IPS-18c (cell line): ENCODE data around the gene RGS7BP.

Experiments used
- H3K4me3 ChIP-seq: 2 replicates; pipeline ENCODE4 v1.7.0; 2013; ENCODE audit warnings: low read depth, mild to moderate bottlenecking, low read length, moderate library complexity; ENCODE audit not compliant: insufficient read depth
- H3K9me3 ChIP-seq: one replicate; pipeline ENCODE4 v1.6.1; 2013; ENCODE audit warnings: mild to moderate bottlenecking, low read length, moderate library complexity; ENCODE audit not compliant: control insufficient read depth, insufficient read depth

Gene RGS7BP

DNA sequence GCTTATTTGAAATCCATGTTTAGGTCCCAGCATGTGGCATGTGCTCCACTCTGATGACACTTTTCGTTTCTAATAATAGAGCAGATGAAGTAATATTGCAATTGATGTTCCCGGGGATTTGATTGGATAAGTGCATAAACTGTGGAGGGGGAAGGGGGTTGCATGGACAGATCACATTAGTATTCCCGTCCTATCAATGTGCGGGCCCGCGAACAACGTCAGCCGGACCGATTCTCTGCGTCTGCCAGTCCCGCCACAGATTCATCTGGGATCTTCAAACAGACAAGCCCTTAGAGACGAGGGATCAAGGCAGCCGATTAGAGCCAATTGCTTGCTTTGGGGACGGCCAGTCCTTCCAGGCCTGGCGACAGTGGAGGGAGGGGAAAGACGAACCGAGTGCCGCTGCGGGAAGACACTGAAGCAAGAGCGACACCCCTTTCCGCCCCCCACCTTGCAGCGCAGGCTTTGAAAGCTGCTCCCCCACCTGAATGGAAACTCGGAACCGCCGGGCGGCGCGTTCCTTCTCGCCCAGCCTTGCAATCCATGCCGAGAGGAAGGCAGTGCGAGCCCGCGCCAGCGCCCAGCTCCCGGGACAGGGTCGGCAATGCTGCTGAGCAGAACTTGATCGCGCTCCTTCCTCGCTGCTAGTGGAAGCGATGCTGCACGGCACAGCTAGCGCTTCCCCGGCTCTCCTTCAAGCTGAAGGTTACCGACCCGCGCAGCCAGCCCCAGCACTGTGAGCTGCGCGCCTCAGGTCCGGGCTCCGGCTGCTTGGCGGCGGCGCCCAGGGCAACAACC, at the start of gene RGS7BP:
RGS7BP (plus strand) TSS at position 247 of the 798 bp plus-strand sequence. CDS start 610 bp downstream, outside the sequence.
- Histone ChIP-seq H3K9me3 (no peaks in the 10 kb centered on the region), H3K4me3 (peak within 1 kb of the TSS; percentile 77)

DNA sequence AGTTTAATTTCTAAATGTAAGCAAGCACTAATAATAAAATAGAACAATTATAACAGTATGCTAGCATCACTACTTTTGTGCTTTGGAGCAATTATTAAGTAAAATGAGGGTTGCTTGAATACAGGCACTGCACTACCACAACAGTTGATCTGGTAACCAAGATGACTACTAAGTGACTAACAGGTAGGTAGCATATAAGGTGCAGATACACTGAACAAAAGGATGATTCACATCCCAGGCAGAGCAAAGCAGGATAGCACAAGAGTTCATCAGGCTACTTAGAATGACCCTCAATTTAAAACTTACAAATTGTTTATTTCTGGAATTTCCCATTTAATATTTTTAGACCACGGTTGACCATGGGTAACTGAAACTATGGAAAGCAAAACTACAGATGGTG, 48.0 kb upstream of the RGS7BP start:
- Histone ChIP-seq H3K4me3 (no peak overlapping the region), H3K9me3 (no peaks in the 10 kb centered on the region)

DNA sequence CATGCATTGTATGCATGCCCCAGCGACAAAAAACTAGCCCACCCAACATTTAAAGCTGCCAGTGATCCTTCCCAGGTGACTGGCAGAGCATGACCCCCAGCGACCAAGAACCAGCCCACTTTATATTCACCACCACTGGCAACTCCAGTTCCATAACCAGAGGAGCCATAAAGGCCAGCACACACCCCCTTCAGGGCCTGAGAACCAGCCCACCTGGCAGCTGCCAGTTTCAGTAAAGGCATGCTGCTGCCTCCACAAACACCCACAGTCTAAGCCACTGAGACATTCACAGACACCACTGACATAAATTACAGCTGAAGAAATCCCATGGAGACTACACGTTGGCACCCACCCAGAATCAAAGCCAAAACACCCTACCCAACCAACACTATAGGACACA, 46.9 kb upstream of the RGS7BP start:
- Histone ChIP-seq H3K9me3 (no peaks in the 10 kb centered on the region), H3K4me3 (no peak overlapping the region)

GRCh38 chr5:64462391-64462790, 43.4 kb upstream of the RGS7BP start:
- Histone ChIP-seq H3K4me3 (no peak overlapping the region), H3K9me3 (no peaks in the 10 kb centered on the region)

GRCh38 chr5:64486163-64486562, 19.7 kb upstream of the RGS7BP start:
- Histone ChIP-seq H3K9me3 (peaks cover 2% of the 10 kb centered on the region), H3K4me3 (no peak overlapping the region)

GRCh38 chr5:64487283-64487682, 18.5 kb upstream of the RGS7BP start:
- H3K4me3 ChIP-seq, result no peak overlapping the region
- H3K9me3 ChIP-seq, result peaks cover 2% of the 10 kb centered on the region

DNA sequence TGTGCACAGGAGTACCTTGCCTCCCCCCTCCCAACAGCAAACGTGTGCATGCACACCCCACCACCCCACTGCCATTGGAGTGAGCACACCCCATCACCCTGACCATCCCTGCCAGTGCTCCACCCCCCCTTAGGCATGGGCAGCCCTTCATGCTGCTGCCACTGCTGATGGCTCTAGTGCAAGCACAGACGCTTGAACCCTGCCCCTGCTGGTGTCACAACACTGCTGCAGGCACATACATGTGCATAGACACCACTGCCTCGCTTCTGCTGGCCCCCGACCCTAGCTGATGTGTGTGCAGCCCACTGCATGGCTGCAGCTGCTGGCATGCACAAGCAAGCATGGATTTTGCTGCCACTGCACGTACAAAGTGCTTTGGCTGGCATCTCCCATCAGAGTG, 16.0 kb upstream of the RGS7BP start:
- Histone ChIP-seq H3K4me3 (no peak overlapping the region), H3K9me3 (peaks cover 2% of the 10 kb centered on the region)

- no peak overlapping the region for H3K4me3 ChIP-seq
- no peaks in the 10 kb centered on the region for H3K9me3 ChIP-seq
These were observed 8.4 kb upstream of the RGS7BP start for GRCh38 chr5:64497386-64497785.

DNA sequence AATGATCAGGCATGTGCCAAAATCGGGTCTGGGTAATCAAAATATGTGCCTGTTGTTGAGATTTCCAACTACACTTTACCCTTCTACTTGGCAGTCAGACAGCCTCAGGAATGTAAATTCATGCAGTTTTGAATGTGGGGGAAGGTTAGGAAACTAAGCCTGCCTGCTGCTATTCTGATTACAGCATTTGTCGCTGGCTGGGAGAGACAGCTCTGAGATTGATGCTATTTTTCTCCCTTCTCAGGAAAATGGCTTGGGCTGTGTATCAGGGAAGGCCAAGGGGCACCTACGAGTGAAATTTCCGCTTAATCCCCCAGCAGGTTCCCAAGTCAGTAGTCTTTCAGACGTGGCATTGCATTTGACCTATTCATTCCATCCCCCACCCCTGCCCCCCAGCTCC, 3.6 kb upstream of the RGS7BP start:
- H3K4me3 ChIP-seq, result no peak overlapping the region

GRCh38 chr5:64506567-64507263, 900 bp downstream of the RGS7BP start:
- peak overlapping the region; percentile 77 for H3K4me3 ChIP-seq
- no peaks in the 10 kb centered on the region for H3K9me3 ChIP-seq

More for the DNA sequence above, 3.6 kb upstream of the RGS7BP start:
- no peaks in the 10 kb centered on the region for H3K9me3 ChIP-seq

GRCh38 chr5:64507264-64507605, 1.4 kb downstream of the RGS7BP start:
- peak overlapping the region; percentile 77 for H3K4me3 ChIP-seq
- no peaks in the 10 kb centered on the region for H3K9me3 ChIP-seq

DNA sequence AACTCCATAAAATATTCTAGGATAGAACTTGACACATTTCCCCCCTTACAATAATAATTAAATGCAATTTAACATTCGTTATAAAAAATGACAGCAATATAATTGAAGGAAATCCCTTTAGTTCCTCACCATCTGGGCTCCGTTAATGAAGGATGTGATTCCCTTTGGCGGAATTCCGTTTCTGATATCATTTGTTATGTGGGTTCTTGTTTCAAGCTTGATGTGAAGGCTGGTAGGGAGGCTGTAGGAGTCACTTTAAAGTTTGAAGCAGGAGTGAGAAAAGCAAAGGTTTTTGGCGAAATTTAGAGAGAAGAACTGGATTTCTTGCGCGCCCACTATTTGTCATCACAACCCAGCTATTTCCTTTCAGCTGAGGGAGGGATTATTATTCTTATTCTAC, 4.0 kb downstream of the RGS7BP start:
- no peak overlapping the region for H3K4me3 ChIP-seq
- no peaks in the 10 kb centered on the region for H3K9me3 ChIP-seq

GRCh38 chr5:64513492-64513891, 7.7 kb downstream of the RGS7BP start:
- Histone ChIP-seq H3K9me3 (no peaks in the 10 kb centered on the region), H3K4me3 (no peak overlapping the region)

- H3K4me3 ChIP-seq, result no peak overlapping the region
- H3K9me3 ChIP-seq, result no peaks in the 10 kb centered on the region
These were observed 8.8 kb downstream of the RGS7BP start for GRCh38 chr5:64514612-64515011.

GRCh38 chr5:64516216-64516615, 10.4 kb downstream of the RGS7BP start:
- Histone ChIP-seq H3K9me3 (no peaks in the 10 kb centered on the region), H3K4me3 (no peak overlapping the region)

DNA sequence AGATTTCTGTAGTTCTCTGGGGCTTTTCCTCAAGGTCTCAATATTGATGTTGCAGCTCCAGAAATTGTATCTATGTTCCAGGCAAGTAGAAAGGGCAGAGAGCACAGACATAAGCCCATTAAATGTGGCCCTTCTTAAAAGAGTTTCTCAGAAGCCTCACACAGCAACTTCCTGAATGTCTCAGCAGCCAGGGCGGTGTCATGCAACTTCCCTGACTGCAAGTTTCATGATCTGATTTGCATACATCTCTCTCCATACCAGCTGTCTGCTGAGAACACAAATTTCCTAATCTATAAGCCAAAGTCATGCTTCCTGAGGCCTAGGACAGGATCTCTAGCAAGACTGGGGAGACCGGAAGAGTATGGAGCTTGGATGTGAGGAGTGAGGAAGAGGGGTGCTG, 13.0 kb downstream of the RGS7BP start:
- no peak overlapping the region for H3K4me3 ChIP-seq
- H3K9me3 ChIP-seq, result no peaks in the 10 kb centered on the region

DNA sequence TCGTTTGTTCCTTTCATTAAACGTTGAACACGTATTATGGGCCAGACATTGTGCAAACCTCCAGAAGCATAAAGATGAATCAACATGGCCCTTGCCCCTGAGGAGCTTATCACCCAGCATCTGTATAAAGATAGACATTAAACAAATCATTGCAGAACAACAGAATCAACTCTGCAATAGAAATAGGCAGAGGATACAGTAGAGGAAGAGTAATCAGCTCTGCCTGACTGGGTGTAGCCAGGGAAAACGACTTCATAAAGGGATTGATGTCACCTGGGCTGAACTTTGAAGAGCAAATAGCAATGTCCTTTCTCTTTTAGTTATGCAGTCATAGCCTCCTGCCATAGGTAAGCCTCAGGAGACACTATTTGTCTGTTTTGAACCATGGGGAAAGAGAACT, 13.4 kb downstream of the RGS7BP start:
- Histone ChIP-seq H3K9me3 (no peaks in the 10 kb centered on the region), H3K4me3 (no peak overlapping the region)

GRCh38 chr5:64526734-64527439, 21.1 kb downstream of the RGS7BP start:
- Histone ChIP-seq H3K4me3 (no peak overlapping the region), H3K9me3 (no peaks in the 10 kb centered on the region)
